ENCODE data around the gene FAM168B. TPM values are rescaled to one million over a fixed set of nuclear protein-coding genes. Genes with fewer than 3 reads are reported as not detected.

FAM168B gene, protein sequence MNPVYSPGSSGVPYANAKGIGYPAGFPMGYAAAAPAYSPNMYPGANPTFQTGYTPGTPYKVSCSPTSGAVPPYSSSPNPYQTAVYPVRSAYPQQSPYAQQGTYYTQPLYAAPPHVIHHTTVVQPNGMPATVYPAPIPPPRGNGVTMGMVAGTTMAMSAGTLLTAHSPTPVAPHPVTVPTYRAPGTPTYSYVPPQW
- 100 to 1,000 TPM; 147 to 172 (median 157) TPM for total RNA-seq

DNA sequence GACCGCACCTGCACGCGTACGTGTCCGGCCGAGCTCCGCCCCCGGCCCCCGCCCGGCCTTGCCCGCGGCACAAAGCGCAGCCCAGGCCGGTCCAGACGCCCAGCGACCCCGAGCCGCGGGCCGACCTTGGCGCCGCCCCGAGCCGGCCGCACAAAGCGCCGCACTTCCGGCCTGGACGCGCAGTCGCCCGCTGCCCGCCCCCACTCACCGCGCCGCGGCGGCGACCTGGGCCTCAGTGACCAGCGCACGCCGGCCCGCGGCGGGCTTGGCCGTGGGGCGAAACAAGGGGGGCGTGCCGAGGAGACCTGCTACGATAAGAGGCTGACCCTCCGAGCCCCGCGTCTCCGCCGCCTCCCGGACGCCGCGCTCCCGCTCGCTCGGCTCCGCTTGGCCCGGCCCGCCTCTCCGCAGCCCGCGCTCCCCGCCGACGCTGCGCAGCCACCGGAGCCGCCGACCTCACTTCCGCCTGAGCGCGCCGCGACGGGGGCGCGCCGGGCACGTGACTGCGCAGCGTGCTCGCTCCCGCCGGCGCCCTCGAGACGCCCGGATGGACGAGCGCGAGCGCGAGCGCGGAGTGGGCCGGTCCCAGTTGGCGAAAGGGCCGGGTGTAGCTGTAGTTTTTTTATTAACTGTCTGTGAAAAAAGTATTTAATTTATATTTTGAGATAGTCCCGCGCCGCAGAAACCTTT is at the start of gene FAM168B:
Gene FAM168B (minus strand): TSS at position 455 of the 690 bp plus-strand sequence. CDS start 10,814 bp downstream, outside the sequence.
- Histone ChIP-seq H3K9me3 (no peaks in the 10 kb centered on the region), H3K27ac (peak within 1 kb of the TSS; percentile 82 to 95 (median 88)), H3K27me3 (no peaks in the 10 kb centered on the region), H3K36me3 (peaks cover 0 to 11% of the 10 kb centered on the region in 2 donors), H3K4me3 (peak within 1 kb of the TSS; percentile 54 to 77 (median 75)), H3K4me1 (peaks cover 9 to 17% of the 10 kb centered on the region in 2 donors)
- DNase-seq, result peak; percentile 72 to 87
- ATAC-seq, result peak; percentile 94 to 95
- intact Hi-C loops (cut with DNase I; ENCODE audit: low total_unique reads), result loop anchor here (1.0 to 5.0 kb wide), 3 partner anchors 10 to 751 kb away; partner anchors contain the start of gene IMP4
- TF ChIP-seq POLR2A (IDR thresholded peaks at IDR 0.05) (peak; percentile 99 to 100), CTCF (IDR thresholded peaks at IDR 0.05 in 4 of 5, conservative IDR thresholded peaks at IDR 0.05 in 1 of 5) (peak in 3 of 5 experiments; percentile 10 to 26 (median 22))
- in situ Hi-C loops (cut with MboI; ENCODE audit: low sequenced_read_pairs in 4 of 4), result loop anchor here in 1 of 4 donors (25.0 kb wide), 1 partner anchor 731 kb away; the partner anchor contains the start of gene PTPN18

DNA sequence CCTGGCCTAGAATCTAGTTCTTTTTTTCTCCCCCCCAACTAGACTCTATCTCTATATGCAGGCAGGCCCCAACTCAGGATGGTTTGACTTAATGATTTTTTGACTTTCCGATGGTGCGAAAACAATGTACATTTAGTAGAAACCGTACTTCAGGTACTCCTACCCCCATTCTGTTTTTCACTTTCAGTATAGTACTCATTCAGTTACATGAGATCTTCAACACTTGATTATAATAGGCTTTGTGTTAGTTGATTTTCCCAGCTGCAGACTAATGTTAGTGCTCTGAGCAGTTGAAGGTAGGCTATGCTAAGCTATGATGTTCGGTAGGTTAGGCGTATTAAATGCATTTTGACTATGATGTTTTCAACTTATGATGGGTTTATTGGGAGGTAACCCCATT is 49.6 kb upstream of the FAM168B start:
- Histone ChIP-seq H3K9me3 (no peaks in the 10 kb centered on the region), H3K27me3 (no peaks in the 10 kb centered on the region), H3K4me3 (no peak overlapping the region), H3K27ac (no peak overlapping the region), H3K4me1 (no peaks in the 10 kb centered on the region), H3K36me3 (peaks cover 0 to 32% of the 10 kb centered on the region in 2 donors)
- no peak for TF ChIP-seq POLR2A (IDR thresholded peaks at IDR 0.05)
- TF ChIP-seq CTCF (IDR thresholded peaks at IDR 0.05 in 4 of 5, conservative IDR thresholded peaks at IDR 0.05 in 1 of 5), result no peak
- intact Hi-C loops (cut with DNase I; ENCODE audit: low total_unique reads), result no loop called here
- in situ Hi-C loops (cut with MboI; ENCODE audit: low sequenced_read_pairs in 4 of 4), result no loop called here
- DNase-seq, result no peak
- ATAC-seq, result no peak

DNA sequence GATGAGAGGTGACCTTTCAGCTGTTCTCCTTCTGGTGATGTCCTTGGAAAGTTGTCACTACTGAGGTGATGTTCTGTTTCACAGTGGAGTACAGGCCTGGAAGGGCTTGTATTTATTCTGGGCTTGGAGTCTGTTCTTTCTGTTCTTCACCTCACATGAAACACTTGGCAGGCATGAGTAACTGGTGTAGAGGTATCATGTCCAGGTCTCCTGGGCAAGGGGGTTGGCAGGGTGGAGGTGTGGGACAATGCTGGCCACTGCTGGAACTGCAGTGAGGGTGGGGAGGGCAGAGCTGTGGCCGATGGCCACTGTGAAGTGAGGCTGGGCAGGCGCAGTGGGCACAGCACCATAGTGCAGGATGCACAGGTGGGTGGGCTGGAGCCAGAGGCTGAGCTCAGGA is 47.3 kb upstream of the FAM168B start:
- intact Hi-C loops (cut with DNase I; ENCODE audit: low total_unique reads), result no loop called here
- no peak for TF ChIP-seq CTCF (IDR thresholded peaks at IDR 0.05 in 4 of 5, conservative IDR thresholded peaks at IDR 0.05 in 1 of 5)
- no peak for TF ChIP-seq POLR2A (IDR thresholded peaks at IDR 0.05)
- H3K27ac ChIP-seq, result no peak overlapping the region
- no peaks in the 10 kb centered on the region for H3K27me3 ChIP-seq
- peak; percentile 20 to 65 for ATAC-seq
- peaks cover 0 to 23% of the 10 kb centered on the region in 2 donors for H3K36me3 ChIP-seq
- no peaks in the 10 kb centered on the region for H3K9me3 ChIP-seq
- DNase-seq, result no peak
- no peak overlapping the region for H3K4me3 ChIP-seq
- H3K4me1 ChIP-seq, result no peaks in the 10 kb centered on the region
- in situ Hi-C loops (cut with MboI; ENCODE audit: low sequenced_read_pairs in 4 of 4), result no loop called here

GRCh38 chr2:131132729-131133128 is 39.5 kb upstream of the FAM168B start:
- ATAC-seq (no peak), DNase-seq (no peak)
- no peak for TF ChIP-seq CTCF (IDR thresholded peaks at IDR 0.05 in 4 of 5, conservative IDR thresholded peaks at IDR 0.05 in 1 of 5)
- no peak for TF ChIP-seq POLR2A (IDR thresholded peaks at IDR 0.05)
- Histone ChIP-seq H3K36me3 (peaks cover 0 to 50% of the 10 kb centered on the region in 2 donors), H3K27me3 (no peaks in the 10 kb centered on the region), H3K27ac (no peak overlapping the region), H3K4me1 (no peaks in the 10 kb centered on the region), H3K4me3 (no peak overlapping the region), H3K9me3 (no peaks in the 10 kb centered on the region)
- intact Hi-C loops (cut with DNase I; ENCODE audit: low total_unique reads), result no loop called here
- in situ Hi-C loops (cut with MboI; ENCODE audit: low sequenced_read_pairs in 4 of 4), result no loop called here

Measured in gastrocnemius medialis (tissue), 4 donors.